ENCODE measurements around the gene MIR17HG. TPM values are rescaled to one million over a fixed set of nuclear protein-coding genes. Genes with fewer than 3 reads are reported as not detected.

The MIR17HG gene
- total RNA-seq, 1 donor from 2014 or later: 15.7 TPM

Other genes starting within 250 kb of the MIR17HG start
- 0.22 TPM in 2 replicates for gene GPC5, start 50.9 kb downstream of the MIR17HG start, total RNA-seq

Data from T-helper 1 cell treated with Interleukin-12 subunit alpha and Interleukin-12 subunit beta and Interleukin-4 antibody, amounts not matched to agents 30 ng/mL and 1 ng/mL, for 36 hours (primary cell).